GM21515 (cell line): ENCODE results near the gene NKX6-2.

ENCODE experiments used
- ATAC-seq: cut with Tn5 transposase; IDR thresholded peaks from one replicate; pipeline ENCODE4 v1.9.1; 2021; ENCODE audit not compliant: unreplicated experiment

Gene NKX6-2

DNA sequence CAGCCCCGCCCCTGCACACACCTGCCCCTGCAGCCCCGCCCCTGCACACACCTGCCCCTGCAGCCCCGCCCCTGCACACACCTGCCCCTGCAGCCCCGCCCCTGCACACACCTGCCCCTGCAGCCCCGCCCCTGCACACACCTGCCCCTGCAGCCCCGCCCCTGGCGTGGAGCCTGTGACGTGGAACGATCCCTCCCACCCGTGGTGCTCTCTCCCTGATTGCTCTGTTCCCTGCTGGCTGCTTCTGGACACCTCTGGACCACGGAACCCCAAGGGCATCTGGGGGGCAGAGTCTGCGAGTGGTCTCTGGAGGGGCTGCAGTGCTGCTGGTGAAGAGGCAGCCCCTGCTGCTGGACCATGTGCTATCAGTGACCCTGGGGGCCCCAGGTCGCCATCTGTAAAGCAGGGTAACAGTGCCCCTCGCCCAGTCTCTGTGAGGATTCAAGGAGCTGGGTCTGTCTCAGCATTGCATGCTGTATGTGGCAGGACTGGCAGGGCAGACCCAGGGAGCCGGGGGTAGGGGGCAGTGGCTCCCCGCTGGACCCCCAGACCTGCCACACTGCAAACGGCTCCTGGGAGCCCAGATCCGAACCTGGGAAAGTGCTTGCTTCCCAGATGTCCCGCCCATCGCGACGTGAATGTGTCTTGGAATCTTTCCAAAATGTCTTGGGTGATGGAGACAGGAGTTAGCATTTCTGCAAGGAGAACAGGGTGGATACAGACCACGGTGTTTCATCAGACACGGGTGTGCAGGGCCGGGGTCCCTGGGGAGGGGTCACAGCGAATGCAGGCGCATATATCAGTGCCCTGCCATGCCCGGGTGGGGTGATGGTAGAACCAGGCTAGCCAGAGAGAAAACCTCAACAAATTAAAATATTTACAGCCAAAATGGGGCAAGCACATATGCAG lies 27.9 kb upstream of the NKX6-2 start:
- no peak for ATAC-seq

DNA sequence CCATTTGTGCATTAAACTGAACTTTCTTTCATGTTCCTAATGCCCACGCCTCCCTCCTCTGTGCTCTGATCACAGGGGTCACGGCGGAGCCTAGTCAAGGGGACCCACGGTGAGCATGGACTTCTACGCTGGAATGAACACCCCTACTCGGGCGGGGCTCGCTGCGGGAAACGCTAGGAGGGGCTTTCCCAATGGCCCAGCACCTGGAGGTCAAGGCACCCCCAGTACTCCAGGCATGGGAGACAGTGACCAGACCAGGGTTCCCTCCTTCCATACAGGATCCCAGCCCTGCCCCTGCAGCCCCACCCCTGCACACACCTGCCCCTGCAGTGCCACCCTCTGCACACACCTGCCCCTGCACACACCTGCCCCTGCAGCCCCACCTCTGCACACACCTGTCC lies 27.1 kb upstream of the NKX6-2 start:
- no peak for ATAC-seq

DNA sequence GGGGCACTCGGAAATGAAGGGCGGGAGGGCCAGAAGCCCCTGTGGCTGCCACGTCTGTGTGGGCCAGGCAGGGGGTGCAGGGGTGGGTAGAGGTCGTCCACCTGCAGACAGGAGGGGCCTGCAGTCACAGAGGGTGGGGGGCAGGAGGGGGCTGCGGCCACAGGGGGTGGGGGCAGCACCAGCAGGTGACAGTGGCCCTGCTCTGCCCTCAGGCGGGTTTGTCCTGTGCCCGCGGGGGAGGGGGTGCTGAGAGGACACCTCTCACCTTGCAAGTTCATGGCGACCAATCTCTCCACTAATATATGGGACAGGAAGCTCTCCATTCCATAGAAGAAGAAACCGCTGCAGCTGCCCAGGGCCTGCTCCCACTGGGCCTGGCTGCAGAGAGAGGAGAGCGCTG lies 26.6 kb upstream of the NKX6-2 start:
- ATAC-seq = no peak

DNA sequence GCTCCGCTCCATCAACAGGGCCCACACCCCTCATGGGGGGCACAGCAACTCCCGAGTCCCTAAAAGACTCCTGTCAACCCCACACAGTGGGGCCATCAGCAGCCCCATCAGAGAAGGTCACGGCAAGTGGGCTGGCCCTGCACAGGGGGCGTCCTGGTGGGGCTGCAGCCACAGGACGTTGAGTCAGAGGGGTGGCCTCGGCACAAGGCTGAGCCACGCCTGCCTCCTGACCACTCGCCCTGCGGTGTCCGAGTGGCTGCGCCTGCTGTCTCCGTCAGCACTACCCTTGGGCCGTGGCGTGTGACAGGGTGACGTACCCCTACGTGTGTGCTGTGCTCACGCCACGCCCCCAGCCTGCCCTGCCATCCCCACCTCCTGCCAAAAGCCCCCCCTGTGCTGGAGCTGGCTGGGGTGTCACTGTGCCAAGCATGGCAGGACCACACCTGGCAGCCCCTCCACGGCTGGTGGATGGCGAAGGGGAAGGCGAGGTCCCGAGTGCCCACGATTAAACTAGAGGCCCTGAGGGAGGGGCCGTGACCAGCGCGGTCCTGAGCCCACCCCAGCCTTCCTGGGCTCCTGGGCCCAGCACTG lies 26.0 kb upstream of the NKX6-2 start:
- ATAC-seq = no peak

DNA sequence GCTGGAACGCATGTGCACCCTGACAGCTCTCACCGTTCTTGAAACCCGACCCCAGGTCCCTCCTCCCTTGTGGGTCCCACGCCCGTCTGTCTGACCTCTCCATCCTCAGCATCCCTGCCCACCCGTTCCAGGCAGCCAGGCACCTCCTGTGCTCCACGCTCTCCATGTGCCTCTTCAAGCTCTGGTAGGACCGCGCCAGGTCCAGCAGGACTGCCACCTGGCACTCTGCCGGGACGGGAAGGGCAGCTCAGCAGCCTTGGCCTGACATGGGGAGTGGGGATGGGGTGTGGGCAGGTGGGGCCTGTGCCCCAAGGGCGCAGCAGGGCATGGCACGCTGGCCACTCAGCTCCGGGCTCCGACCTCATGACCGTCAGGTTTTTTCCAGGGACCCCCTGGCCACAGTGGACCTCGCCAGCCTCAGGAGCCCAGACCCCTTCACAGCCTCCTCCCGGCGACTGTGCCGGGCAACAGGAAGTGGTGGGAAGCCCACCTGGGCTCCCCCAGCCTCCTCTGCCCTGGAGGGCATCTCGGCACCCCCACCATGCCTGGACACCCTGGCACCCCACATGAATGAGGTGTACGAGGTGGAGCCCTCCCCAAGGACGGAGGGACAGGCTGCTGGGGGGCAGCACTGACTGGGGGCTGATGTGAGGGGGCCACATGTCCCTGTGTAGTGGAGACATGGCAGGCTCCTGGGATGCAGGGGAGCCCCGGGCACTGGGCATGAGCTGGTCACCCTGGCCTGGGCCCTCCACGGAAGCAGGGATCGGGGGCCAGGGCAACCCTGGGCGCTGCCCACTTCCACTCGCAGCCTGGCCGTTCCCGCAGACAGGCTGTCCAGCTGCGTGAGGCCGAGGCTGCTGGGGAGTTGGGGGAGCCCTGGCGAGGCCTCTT lies 25.1 kb upstream of the NKX6-2 start:
- no peak for ATAC-seq

DNA sequence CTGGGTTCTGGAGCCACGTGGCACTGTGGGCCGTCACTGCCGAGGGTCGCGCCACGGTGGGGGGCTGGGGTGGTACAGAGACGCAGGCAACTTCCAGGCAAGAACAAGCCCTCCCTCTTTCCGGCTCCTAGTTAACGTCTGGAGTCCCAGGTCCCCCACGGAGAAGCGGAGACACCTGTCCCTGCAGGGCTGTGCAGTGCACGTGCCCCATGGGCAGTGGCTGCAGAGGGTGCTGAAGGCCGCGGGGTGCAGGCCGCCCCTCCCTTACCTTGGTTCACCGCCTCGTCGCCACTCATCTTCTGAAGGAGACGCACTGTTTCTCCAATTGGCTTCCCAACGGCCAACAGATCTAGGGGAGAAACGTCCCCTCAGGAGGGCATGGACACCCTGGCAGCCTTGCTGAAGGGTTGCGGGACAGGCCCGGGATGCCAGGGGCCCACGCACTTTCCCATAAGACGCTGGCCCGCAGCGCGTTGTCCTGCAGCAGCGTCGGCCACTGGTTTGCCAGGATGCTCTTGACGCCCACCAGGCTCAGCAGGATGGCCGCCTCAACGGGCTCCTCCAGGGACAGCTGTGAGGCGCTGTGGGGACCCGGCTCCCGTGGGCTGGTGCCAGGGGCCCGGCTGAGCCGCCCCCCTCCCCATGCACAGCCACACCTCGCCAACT lies 24.3 kb upstream of the NKX6-2 start:
- no peak for ATAC-seq

DNA sequence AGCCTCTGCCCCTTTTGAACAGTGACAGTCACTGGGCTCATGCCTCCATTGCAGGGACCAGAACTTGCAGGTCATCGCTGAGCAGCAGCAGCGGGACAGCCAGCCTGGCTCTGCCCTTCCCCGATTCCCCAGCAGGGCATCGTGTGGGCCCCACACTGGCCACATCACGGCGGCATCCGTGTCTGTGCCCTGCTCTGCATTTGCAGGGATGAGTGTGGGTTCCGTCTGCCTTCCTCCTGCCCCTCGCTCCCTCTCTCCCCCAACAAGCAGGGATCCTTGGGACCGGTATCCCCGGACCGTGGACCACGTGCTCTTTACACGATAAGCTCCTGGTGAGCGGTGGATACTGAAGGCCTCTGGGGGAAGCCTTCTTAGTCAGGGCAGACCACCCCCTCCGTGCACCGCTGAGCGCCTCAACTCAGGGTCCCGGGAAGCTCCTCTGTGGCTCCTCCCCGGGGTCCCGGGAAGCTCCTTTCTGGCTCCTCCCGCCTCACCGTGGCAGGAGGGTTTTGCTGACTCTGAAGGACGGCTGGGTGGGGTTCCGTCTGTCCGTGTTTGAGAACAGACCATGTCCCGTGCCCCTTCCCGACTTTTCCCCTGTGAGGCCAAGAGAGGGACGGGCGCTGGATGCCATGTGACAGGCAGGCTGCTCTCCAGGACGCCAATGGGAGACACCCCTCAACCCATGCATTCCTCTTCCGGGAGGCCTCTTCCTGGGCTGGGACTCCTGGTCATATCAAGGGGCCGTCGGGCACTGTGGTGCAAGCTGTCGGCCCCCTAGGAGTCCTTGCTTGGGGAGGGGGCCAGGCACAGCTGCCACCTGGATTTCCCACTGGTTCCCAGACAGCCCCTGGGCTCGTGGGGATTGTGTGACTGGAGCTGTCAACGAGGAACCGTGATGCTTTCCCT lies 23.5 kb upstream of the NKX6-2 start:
- no peak for ATAC-seq

DNA sequence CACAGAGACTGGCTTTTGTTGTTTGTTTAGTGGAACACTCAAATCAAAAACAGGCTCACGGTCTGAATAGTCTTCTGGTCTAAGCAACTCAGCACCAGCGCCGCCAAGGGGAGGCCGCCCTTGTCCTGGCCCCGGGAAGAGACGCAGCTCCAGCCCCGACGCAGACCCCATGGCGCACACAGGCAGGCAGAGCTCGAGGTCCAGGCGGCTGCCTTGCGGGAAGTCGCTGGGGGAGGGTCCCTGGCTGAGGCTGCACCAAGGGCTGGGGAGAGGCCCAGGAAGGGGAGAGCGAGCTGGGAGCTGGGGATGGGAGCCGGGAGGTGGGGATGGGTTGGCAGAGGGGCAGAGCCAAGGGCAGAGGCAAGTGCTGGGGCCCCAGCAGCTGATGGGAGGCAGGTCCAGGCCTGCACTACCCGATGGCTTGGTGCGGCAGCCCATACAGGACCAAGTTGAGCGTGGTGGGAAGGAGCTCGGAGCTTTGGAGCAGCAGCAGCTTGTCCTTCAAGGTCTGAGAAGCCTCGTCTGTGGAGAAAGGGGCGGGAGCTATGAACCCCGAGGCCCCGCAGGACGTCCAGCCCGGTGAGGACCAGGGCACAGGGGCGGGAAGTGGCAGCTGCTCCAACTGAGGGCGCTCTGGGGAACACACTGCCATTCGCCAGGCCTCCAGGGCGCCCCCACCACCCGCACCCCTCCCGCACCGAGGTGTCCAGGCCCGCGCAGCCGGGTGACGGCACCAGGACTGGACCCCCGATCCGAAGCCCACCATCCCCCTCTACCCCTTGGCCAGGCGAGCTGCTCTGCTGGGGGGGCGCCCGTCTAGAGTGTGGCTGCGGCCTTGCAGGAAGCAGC lies 22.7 kb upstream of the NKX6-2 start:
- ATAC-seq = no peak

DNA sequence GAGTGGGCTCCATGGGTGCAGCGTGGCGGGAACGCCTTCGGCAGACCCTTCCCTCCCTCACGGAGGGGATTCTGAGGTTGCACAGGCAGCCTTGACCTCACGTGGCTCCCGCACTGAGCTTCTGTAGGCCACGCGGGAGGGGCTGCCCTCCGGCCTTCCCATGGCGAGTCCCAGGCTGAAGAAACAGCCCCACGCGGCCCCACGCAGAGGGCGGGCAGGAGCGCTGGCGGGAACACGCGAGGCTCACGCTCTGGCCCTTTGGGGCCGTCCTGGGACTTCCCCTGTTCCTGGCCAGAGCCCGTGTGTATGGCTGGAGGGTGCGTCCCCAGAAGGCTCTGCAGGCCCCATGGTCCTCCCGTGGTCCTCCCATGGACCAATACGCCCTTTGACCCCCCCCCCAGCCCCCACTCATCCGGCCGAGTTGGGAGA lies 21.7 kb upstream of the NKX6-2 start:
- ATAC-seq = no peak

DNA sequence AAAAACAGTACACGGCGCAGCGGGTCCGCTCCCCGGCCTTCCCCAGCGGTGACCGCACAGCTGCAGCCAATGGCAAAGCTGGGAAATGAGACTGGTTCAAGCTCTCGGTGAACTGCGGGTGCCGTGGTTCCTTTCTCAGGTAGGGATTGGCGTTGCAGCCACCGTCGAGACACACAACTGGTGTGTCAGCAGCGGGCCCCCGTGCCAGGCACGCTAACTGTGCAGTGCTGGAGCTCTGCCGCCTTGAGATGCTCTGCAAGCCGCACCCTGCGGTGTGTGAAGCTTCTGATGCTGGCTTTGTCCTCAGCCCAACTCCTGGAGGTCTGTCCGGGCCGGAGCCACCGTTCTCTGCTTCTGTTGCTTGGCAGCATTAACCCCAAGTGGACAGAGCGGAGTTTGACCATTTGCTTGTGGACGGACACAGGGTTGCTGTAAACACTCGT lies 20.6 kb upstream of the NKX6-2 start:
- ATAC-seq = no peak

DNA sequence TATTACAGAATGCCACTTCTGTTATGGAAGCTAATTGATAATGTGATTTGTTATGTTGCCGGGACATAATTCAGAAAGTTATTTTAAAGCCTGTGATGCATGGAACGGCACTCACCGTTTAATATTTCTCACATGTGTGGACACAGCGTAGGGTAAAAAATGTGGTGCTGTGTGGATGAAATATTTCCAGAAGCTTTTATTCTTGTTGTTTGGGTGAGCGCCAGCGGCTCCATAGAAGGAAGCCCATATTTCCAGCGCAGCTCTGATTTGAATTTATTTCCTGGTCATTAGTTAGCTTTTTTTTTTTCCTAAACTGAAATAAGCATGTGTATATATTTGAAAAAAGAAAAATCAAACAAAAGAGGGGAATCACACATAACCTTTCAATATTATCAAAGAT lies 20.2 kb upstream of the NKX6-2 start:
- no peak for ATAC-seq

DNA sequence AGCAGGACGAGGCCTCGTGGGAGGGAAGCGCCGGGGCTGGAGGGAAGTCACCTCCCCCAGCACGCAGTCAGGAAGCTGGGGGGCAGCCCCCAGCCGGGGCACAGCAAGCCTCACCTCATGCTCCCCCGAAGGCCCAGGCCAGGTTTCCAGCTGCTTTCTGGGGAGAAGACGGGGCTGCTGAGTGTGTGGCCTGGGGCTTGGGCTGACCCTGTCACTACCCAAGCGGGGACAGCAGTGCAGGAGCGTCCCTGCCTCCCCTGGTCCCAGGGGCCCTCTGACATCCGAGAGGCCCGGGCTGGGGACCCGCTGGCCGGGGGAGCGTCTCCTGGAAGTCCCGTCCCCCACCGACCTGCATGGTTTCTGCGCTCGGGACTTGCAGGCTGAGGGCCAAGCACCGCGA lies 19.7 kb upstream of the NKX6-2 start:
- no peak for ATAC-seq

DNA sequence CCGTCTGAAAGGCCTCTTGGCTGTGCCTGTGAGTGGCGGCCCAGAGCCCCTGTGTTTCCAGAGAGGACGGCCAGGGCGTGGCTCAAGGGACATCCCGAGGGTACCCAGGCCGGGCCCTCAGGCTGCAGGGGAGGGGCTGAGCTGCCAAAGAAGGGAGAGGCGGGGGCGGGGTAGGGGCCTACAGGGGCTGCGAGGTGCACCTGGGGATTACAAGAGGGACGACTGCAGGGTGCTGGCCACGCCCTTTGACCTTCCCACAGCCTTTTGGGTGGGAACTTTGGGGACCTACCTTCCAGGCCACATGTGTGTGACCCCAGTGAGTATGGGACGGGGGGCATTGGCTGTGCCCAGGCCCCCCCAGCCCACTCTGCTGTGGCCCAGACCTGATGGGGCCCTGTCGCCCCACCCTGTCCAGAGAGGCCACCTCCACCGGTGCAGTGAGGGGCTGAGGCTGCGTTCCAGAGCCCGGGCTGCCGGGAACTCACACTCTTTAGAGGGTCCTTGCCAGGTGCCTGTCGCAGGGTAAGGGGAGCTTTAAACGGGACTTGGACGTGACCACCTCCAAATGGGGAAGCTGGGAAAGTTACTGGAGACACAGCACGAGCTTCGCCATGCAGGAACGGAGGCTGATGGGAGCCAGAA lies 19.0 kb upstream of the NKX6-2 start:
- no peak for ATAC-seq

DNA sequence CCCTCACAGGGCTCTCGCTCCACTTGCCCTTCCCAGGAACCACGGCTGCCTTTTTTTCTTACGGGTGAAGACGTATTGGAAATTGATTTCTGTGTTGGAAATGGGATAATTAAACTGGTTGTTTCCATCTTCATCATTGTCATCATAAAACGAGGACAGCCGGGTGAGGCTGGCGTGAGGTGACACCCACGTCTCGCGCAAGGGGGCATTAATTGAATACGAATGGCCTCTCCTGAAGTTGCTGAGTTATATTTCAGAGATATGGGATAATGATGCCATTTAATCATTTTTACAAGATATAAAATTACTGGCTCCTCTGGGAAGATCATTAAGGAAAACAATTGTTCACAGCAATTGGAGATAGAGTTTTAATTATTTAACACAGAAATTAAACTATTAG lies 18.3 kb upstream of the NKX6-2 start:
- ATAC-seq = no peak

DNA sequence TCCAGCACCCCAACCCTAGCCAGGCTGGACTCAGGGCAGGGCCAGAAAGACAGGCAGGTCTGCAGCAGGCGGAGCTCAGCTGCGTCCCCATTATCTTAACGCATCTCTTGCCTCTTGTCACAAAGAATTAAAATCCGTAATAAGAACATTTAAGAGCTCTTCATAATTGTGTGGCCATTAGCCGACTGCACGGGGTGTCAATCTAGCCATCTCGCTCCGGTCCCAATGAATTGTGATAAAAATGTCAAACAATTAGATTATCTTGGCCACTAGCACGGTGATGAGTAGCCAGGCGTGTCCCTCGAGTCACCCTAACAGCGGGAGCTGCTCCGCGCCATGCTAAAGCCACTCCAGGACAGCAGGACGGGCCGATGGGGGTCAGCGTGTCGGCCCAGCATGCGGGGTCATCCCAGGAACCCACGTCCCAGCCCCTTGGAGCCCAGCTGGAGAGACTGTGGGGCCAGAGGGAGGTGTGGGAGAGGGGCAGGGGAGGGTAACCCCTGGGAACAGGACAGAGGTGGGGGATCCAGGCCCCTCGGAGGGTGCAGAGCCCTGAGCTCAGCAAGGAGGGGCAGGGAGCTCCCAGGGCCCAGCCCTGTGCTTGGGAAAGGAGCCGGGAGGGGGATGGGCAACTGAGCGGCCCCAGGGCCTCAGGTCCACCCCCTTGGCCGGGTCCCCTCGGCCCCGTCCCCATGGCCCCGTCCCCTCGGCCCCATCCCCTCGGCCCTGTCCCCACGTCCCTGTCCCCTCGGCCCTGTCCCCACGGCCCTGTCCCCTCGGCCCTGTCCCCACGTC lies 17.7 kb upstream of the NKX6-2 start:
- no peak for ATAC-seq

DNA sequence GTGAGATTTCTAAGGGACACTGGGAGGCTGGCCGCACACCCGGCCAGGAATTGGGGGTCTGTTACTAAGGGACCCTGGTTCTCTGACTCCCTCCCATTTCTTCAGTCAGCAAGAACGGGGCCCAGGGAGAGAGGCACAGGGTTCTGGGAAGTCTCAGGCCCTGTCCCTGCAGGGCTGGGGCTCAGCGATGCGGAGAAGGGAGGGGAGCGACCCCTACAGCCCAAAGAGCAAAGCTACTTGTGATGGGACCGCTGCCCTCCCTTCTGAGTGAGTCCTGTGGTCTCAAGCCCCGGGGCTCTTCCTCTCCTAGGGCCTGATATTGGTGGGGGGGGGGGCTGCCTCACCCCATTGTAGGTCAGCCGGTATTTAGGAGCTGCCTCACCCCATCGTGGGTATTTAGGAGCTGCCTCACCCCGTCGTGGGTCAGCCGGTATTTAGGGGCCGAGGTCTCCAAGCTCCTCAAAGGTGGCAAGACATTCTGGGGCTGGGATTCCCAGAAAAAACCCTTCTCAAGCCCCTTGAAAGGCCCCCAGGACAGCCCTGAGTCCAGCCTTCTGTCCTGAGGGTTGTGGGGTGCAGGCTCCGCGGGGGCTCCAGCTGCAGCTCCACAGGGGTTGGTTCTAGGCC lies 16.9 kb upstream of the NKX6-2 start:
- no peak for ATAC-seq

DNA sequence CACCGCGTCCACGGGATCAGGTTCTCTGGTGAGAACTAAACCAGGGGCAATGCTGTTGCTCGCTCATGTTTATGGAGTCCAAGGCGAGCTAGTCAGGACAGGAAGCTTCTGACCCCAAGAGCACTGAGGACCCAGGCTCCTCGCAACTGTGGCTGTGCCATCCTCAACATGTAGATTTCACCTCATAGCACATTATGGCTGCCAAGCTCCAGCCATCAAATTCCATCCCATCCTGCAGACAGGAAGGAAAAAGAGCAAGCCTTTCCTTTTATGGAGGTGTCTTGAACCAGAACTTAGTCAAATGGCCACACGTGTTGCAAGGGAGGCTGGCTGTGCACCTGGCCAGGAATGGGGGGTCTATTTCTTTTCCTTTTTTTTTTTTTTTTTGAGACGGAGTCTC lies 16.1 kb upstream of the NKX6-2 start:
- ATAC-seq = no peak
